ENCODE measurements around the gene PDF. TPM values are rescaled to one million over a fixed set of nuclear protein-coding genes. Genes with fewer than 3 reads are reported as not detected.

The PDF gene
- total RNA-seq, 1 donor from 2014 or later = 15.1 TPM

DNA sequence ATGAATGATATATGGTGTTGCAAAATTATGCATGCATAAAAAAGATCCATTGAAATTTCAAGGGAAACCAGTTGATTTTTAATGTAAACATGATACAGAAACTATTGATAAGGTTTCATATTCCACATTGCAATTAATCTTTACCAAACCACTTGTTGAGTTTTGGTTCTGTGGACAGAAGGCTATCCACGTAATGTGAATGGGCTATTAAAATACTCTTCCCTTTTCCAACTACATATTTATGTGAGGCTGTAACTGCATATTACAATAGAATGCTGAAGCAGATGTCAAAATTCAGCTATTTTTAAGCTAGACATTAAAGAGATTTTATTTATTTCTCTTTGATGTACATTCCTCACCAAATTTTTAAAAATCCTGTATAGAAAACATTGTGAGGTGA lies 53.0 kb downstream of the PDF start:
- no peak for DNase-seq (ENCODE audit: low spot score)

Other genes with a start within 250 kb of the PDF start
- 58.9 TPM for gene HAS3, start 224.9 kb downstream of the PDF start, total RNA-seq
- 133 TPM for gene CHTF8, start 198.0 kb downstream of the PDF start, total RNA-seq
- gene UTP4, start 197.9 kb downstream of the PDF start, total RNA-seq = 47.4 TPM
- gene SNTB2, start 143.4 kb downstream of the PDF start, total RNA-seq = 45.7 TPM
- 30.8 TPM for gene VPS4A, start 19.2 kb downstream of the PDF start, total RNA-seq
- 30.1 TPM for gene COG8, start 9.0 kb upstream of the PDF start, total RNA-seq
- gene NIP7, start 9.2 kb upstream of the PDF start, total RNA-seq = 26.1 TPM
- 1.5 TPM for gene TMED6, start 21.2 kb upstream of the PDF start, total RNA-seq
- gene TERF2, start 55.4 kb upstream of the PDF start, total RNA-seq = 38.7 TPM
- 152 TPM for gene CYB5B, start 94.0 kb upstream of the PDF start, total RNA-seq
- gene NFAT5, start 235.4 kb upstream of the PDF start, total RNA-seq = 117 TPM